Ovary (tissue), 9 donors: Measurements from ENCODE around the gene GABRG3. TPM values are rescaled to one million over a fixed set of nuclear protein-coding genes. Genes with fewer than 3 reads are reported as not detected.

Experiments
- DNase-seq, 5 donors: peaks; one replicate each; pipeline ENCODE4 v3.0.0-alpha.2; 2019 to 2020
- H3K27ac ChIP-seq, 2 donors: fragments of 200-600 bp; one replicate each; pipeline versions ENCODE4 v1.5.1 to v1.8.0; 2019 to 2022
- H3K27me3 ChIP-seq: fragments of 200-600 bp; one replicate; pipeline ENCODE4 v1.8.0; 2022
- H3K36me3 ChIP-seq: fragments of 200-600 bp; sonication (generic); one replicate; pipeline ENCODE4 v1.5.1; 2019
- H3K4me1 ChIP-seq: one replicate; pipeline ENCODE4 v1.8.1; 2013; ENCODE audit warnings: mild to moderate bottlenecking, moderate library complexity; ENCODE audit not compliant: insufficient read depth
- H3K4me3 ChIP-seq: fragments of 200-600 bp; sonication (generic); one replicate; pipeline ENCODE4 v1.5.1; 2017
- H3K9me3 ChIP-seq, 2 donors: fragments of 200-600 bp in 1 of 2; sonication (generic) in 1 of 2; one replicate each; pipeline versions ENCODE4 v1.5.1 to v1.8.1; 2013 to 2019; ENCODE audit warnings: mild to moderate bottlenecking in 1 of 2, moderate library complexity in 1 of 2
- EP300 ChIP-seq: sonication (generic); formaldehyde crosslinking; IDR thresholded peaks from one replicate; pipeline ENCODE4 v1.6.1; 2017; ENCODE audit warnings: antibody characterized with exemption
- POLR2A ChIP-seq: fragments of 450-650 bp; IDR thresholded peaks from one replicate; pipeline ENCODE4 v1.6.1; 2017; ENCODE audit warnings: antibody characterized with exemption, mild to moderate bottlenecking, moderate library complexity
- WGBS, 3 donors: extraction: QIAGEN DNeasy Blood & Tissue Kit in 1 of 3; methylation state at CpG; one replicate each; pipeline versions ENCODE4 v1.1.5 to v1.1.7; 2013 to 2017; 5-methylcytosine and 5-hydroxymethylcytosine counted together
- intact Hi-C, 4 donors: fragments of 100-400 bp; cut with DNase I; formaldehyde crosslinking; loops; one replicate each; pipeline versions ENCODE4 v1.11.0 to v1.15.1; 2022 to 2023
- polyA plus RNA-seq, 2 donors: library from polyadenylated mRNA; stranded (reverse); fragments of 200-250 nt in 1 of 2; fragments of 350-450 nt in 1 of 2; fragmentation: Illumina TruSeq in 1 of 2; extraction: RNeasy Lipid Tissue Mini Kit (QIAGEN cat#74804) in 1 of 2; gene quantifications; one replicate each; pipeline ENCODE4 v1.2.3, GENCODE V29; 2013 to 2014
- total RNA-seq, 7 donors: library from RNA; depleted of rRNA in 2 of 7; stranded (reverse); fragments of >200 nt in 2 of 7; fragmentation: NEBNext Ultra II Directional in 3 of 7; extraction: Animal tissue kit (Norgen Biotek cat#: 25700) in 3 of 7; gene quantifications; one replicate each; pipeline versions ENCODE4 v1.1.0 to v1.2.4, GENCODE V29; 2016 to 2023
- TF ChIP-seq, protein P1 (sequence below), 3 donors: fragments of 450-650 bp in 2 of 3; fragments of 200-600 bp in 1 of 3; IDR thresholded peaks; one replicate each; pipeline versions ENCODE4 v1.5.1 to v1.8.0; 2016 to 2022; ENCODE audit warnings: antibody characterized with exemption in 3 of 3, mild to moderate bottlenecking in 1 of 3
- donor health status: DM: no; HTN: no; CAD: no; lungs with moderate emphysema.
- donor health status: DM: no; HTN: no; CAD: no.
- donor health status: Bipolar disorder and iron deficiency.
- donor health status: DM: yes; HTN: yes; CAD: no.
- donor health status: DM: no; HTN: no; CAD: no.
- donor health status: DM: yes; HTN: yes; CAD: no.

The GABRG3 gene
- total and polyA plus RNA-seq, 9 donors = 0.01 to 0.18 (median 0.13) TPM; not detected in 6

DNA sequence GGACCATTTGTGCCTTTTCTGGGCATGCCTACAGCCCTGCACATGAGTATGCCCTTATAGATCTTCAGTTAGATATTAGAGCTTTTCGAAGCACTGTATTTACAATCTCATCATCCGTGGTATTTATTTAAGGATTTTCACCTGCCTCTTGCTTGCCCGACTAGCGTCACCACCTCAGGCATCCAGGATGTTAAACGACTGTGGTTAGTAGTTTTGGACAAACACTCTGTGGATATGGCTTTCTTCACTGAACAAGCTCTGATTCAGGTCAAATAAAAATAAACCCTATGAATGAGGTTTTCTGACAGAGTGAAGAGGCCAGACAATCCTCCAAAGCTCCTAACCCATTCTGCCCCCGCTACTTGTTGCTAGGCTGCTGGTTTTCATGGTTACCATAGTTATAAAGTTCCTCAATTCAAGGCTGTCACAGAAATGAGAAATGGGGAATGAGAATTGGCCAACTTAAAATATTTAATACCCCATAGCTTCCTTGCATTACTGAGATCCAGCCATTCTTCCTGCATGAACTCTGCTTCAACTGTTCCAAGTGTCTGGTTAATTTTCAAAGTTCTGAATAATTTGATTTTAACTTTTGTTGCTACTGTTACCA is 440.1 kb downstream of the GABRG3 start:
- no peaks in the 10 kb centered on the region for H3K27me3 ChIP-seq
- DNase-seq = no peak
- H3K36me3 ChIP-seq = no peaks in the 10 kb centered on the region
- 87 to 90% (median 88%) methylated on average over 6 of the region's 6 CpGs for WGBS, 3 donors
- intact Hi-C loops = loop anchor here in 1 of 4 donors (10.0 kb wide), 1 partner anchor 64 kb away; no protein-coding TSS in a partner anchor
- no peaks in the 10 kb centered on the region for H3K4me1 ChIP-seq
- no peak overlapping the region for H3K4me3 ChIP-seq
- H3K27ac ChIP-seq = no peak overlapping the region
- TF ChIP-seq, protein P1, sequence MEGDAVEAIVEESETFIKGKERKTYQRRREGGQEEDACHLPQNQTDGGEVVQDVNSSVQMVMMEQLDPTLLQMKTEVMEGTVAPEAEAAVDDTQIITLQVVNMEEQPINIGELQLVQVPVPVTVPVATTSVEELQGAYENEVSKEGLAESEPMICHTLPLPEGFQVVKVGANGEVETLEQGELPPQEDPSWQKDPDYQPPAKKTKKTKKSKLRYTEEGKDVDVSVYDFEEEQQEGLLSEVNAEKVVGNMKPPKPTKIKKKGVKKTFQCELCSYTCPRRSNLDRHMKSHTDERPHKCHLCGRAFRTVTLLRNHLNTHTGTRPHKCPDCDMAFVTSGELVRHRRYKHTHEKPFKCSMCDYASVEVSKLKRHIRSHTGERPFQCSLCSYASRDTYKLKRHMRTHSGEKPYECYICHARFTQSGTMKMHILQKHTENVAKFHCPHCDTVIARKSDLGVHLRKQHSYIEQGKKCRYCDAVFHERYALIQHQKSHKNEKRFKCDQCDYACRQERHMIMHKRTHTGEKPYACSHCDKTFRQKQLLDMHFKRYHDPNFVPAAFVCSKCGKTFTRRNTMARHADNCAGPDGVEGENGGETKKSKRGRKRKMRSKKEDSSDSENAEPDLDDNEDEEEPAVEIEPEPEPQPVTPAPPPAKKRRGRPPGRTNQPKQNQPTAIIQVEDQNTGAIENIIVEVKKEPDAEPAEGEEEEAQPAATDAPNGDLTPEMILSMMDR (IDR thresholded peaks at IDR 0.05) = no peak
- TF ChIP-seq POLR2A = no peak
- H3K9me3 ChIP-seq = no peaks in the 10 kb centered on the region

GRCh38 chr15:27412415-27412814 is 441.4 kb downstream of the GABRG3 start:
- no peak for DNase-seq
- intact Hi-C loops = loop anchor here in 1 of 4 donors (10.0 kb wide), 1 partner anchor 62 kb away; no protein-coding TSS in a partner anchor
- 35 to 42% (median 37%) methylated on average over 6 of the region's 6 CpGs for WGBS, 3 donors

DNA sequence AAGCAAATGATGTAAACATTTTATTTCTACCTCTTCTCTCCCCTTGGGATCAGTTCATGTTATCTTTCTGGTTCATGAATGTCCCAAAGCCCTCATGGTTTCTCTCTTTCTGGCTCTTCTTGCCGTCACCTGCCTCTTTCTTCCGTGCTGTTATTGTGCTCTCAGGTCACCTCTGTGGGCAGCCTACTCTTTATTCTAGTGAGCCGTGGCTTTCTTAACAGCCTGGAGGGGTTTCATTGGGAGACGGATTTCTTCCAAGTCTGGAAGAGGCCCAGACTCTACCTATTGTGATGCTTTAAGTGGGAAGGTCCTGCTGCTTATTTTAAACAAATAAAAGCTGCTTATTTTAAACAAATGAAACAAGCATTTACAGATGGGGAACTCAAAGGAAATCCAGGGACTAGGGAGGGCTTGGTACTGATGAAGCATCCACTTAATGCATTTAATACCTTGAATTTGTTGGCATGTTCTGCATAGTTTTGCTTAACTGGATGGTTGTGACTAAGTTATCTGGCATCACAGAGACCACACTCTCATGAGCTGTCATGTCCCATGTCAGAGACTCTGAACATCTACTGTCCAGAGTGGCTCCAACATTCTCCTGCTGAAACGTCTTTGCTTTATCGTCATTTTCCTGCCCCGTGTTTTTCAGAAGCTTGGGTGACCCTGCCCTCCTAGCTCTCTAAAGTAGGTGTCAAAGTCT is 443.3 kb downstream of the GABRG3 start:
- Histone ChIP-seq H3K4me3 (no peak overlapping the region), H3K27me3 (no peaks in the 10 kb centered on the region), H3K27ac (no peak overlapping the region), H3K4me1 (no peaks in the 10 kb centered on the region), H3K9me3 (no peaks in the 10 kb centered on the region), H3K36me3 (no peaks in the 10 kb centered on the region)
- 41 to 63% (median 44%) methylated on average over 7 of the region's 7 CpGs for WGBS, 3 donors
- TF ChIP-seq POLR2A (no peak), EP300 (no peak)
- TF ChIP-seq, protein P1 (IDR thresholded peaks at IDR 0.05) = no peak
- no peak for DNase-seq
- intact Hi-C loops = loop anchor here in 1 of 4 donors (10.0 kb wide), 1 partner anchor 60 kb away; no protein-coding TSS in a partner anchor

More at GRCh38 chr15:27412415-27412814, 441.4 kb downstream of the GABRG3 start:
- no peak for TF ChIP-seq POLR2A
- TF ChIP-seq, protein P1 (IDR thresholded peaks at IDR 0.05) = no peak
- no peak for TF ChIP-seq EP300
- Histone ChIP-seq H3K4me3 (no peak overlapping the region), H3K9me3 (no peaks in the 10 kb centered on the region), H3K27ac (no peak overlapping the region), H3K36me3 (no peaks in the 10 kb centered on the region), H3K4me1 (no peaks in the 10 kb centered on the region), H3K27me3 (no peaks in the 10 kb centered on the region)

DNA sequence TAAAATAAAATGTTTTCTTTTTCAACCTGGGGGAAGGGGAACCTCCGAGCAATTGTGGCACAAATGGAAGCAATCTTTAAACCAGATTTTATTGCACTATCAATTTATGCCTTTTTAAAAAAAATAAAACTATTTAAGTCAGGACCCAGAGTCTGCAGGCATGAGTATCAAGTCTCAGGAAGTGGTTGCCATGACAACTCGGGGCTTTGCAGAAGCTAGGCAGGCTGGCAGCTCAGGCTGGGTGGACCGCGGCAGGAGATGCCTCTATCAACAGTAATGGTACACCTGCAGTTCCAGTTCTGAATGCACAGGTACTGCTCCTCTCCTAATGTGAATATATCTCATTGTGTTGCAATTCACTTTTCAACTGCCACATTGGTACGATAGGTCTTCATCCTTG is 447.7 kb downstream of the GABRG3 start:
- 51 to 65% (median 55%) methylated on average over 5 of the region's 5 CpGs for WGBS, 3 donors
- no peaks in the 10 kb centered on the region for H3K4me1 ChIP-seq
- intact Hi-C loops = loop anchor here in 1 of 4 donors (10.0 kb wide), 1 partner anchor 56 kb away; no protein-coding TSS in a partner anchor

More for the DNA sequence above, 447.7 kb downstream of the GABRG3 start:
- Histone ChIP-seq H3K36me3 (no peaks in the 10 kb centered on the region), H3K9me3 (no peaks in the 10 kb centered on the region), H3K27ac (no peak overlapping the region), H3K27me3 (no peaks in the 10 kb centered on the region), H3K4me3 (no peak overlapping the region)
- TF ChIP-seq, protein P1 (IDR thresholded peaks at IDR 0.05) = no peak
- TF ChIP-seq POLR2A (no peak), EP300 (no peak)
- no peak for DNase-seq
